ENCODE data around the gene OR8B3. TPM values are rescaled to one million over a fixed set of nuclear protein-coding genes. Genes with fewer than 3 reads are reported as not detected.
A peak's percentile ranks its signal among the peaks of the same experiment; 100 is the strongest.
"Not testable (repeated sequence)": the region's sequence is repeated elsewhere in the genome, so short reads cannot be mapped to it uniquely, and the experiment has no call there.

Gene OR8B3
- total RNA-seq, 1 experiment from 2014 or later = not detected

DNA sequence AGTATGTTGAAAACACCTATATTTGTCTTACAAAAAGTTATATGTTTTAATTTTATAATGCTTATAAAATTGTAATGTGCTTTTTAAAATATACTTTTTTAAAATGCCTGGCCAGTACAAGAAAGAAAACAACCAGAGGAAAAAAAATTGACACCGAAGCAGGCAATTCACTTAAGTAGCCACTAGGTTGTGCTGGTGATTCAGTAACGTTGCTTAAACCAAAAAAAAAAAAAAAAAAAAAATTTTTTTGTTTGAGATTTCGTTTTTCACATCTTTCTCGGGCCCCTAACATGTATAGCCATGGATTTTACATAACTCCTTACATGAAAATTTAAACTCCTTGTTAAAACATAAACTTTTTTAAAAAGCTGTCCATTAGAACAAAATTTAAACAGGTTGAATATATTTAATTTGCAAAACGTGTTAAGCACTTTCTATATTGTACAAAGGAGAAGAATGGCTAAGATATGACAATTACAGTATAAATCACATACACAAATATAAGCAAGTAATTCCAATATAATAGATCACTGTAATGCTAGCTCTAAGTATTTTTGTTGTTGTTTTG is 16.6 kb upstream of the OR8B3 start:
- no peak for ATAC-seq
- TF ChIP-seq EZH2 (IDR thresholded peaks at IDR 0.05; ENCODE audit: low read length, unreplicated experiment) = no peak
- no peak for TF ChIP-seq EZH2phosphoT487 (IDR thresholded peaks at IDR 0.05; ENCODE audit: borderline replicate concordance, low read length)
- TF ChIP-seq, protein P1, sequence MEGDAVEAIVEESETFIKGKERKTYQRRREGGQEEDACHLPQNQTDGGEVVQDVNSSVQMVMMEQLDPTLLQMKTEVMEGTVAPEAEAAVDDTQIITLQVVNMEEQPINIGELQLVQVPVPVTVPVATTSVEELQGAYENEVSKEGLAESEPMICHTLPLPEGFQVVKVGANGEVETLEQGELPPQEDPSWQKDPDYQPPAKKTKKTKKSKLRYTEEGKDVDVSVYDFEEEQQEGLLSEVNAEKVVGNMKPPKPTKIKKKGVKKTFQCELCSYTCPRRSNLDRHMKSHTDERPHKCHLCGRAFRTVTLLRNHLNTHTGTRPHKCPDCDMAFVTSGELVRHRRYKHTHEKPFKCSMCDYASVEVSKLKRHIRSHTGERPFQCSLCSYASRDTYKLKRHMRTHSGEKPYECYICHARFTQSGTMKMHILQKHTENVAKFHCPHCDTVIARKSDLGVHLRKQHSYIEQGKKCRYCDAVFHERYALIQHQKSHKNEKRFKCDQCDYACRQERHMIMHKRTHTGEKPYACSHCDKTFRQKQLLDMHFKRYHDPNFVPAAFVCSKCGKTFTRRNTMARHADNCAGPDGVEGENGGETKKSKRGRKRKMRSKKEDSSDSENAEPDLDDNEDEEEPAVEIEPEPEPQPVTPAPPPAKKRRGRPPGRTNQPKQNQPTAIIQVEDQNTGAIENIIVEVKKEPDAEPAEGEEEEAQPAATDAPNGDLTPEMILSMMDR (conservative IDR thresholded peaks at IDR 0.05; ENCODE audit: low read depth, low read length) = peak; percentile 73
- intact Hi-C loops (cut with micrococcal nuclease) = loop anchor here (1.0 kb wide), 1 partner anchor 171 kb away; no protein-coding TSS in a partner anchor
- H3K9ac ChIP-seq (ENCODE audit: low read length) = no peak overlapping the region
- BruUV-seq (replicated peaks) = no TSS peak
- no peaks in the 10 kb centered on the region for H3K79me2 ChIP-seq (ENCODE audit: low read length)
- H3K4me1 ChIP-seq (ENCODE audit: insufficient read depth, low read length) = no peaks in the 10 kb centered on the region
- 0 out of 2 replicates have a peak, but pooled peaks cover 5% of the 10 kb centered on the region for H4K20me1 ChIP-seq (ENCODE audit: low read length)
- no peaks in the 10 kb centered on the region for H3K9me3 ChIP-seq (ENCODE audit: low read length)
- H3K36me3 ChIP-seq (ENCODE audit: low read depth, low read length) = no peaks in the 10 kb centered on the region
- no peak overlapping the region for H2AFZ ChIP-seq (ENCODE audit: low read length)
- peak overlapping the region; percentile 20; the same call in 1 of the 2 replicates for H3K4me2 ChIP-seq (ENCODE audit: low read length)
- peaks cover 78% of the 10 kb centered on the region for H3K27me3 ChIP-seq (ENCODE audit: low read length)
- H3K9me2 ChIP-seq (replicated peaks; ENCODE audit: low read length) = no peaks in the 10 kb centered on the region
- ChIA-PET POLR2A (ENCODE audit: unreplicated experiment) (no interaction called here), CTCF (interaction anchor here (0.6 to 1.0 kb wide), 2 partner anchors 187 to 190 kb away, joined by 3 read pairs; no protein-coding TSS in a partner anchor)
- no peak overlapping the region for H3K4me3 ChIP-seq (ENCODE audit: low read length)
- peak; percentile 69 for DNase-seq
- no peaks in the 10 kb centered on the region for H3F3A ChIP-seq (ENCODE audit: low read length, unreplicated experiment)
- H3K27ac ChIP-seq (ENCODE audit: low read length) = no peak overlapping the region

DNA sequence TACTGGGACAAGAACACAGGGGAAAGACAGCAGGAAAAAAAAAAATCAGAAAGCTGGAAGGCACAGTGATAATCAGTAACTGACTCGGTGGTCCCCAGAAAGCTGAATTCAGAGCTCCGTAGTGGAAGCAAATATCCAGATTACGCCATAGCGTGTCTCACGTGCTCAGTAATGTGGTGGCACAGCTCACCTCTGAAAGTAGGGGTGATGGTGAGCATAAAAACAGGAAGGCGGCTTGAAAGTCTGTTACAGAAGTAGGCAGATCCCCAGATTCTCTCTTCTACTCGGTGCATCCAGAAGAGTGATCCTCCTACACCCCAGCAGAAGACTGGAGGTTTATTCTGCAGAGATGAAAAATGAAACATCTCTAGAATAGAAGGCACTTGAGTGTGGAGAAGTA is 11.1 kb upstream of the OR8B3 start:
- Histone ChIP-seq H3K4me1 (ENCODE audit: insufficient read depth, low read length) (no peaks in the 10 kb centered on the region), H4K20me1 (ENCODE audit: low read length) (no peaks in the 10 kb centered on the region), H3K79me2 (ENCODE audit: low read length) (no peaks in the 10 kb centered on the region), H3K9me3 (ENCODE audit: low read length) (no peaks in the 10 kb centered on the region), H3K27me3 (ENCODE audit: low read length) (peaks cover 94% of the 10 kb centered on the region), H2AFZ (ENCODE audit: low read length) (no peak overlapping the region), H3K9ac (ENCODE audit: low read length) (no peak overlapping the region), H3K4me2 (ENCODE audit: low read length) (no peak overlapping the region), H3K27ac (ENCODE audit: low read length) (no peak overlapping the region), H3K36me3 (ENCODE audit: low read depth, low read length) (no peaks in the 10 kb centered on the region), H3F3A (ENCODE audit: low read length, unreplicated experiment) (no peaks in the 10 kb centered on the region), H3K4me3 (ENCODE audit: low read length) (no peak overlapping the region), H3K9me2 (replicated peaks; ENCODE audit: low read length) (no peaks in the 10 kb centered on the region)
- ATAC-seq (no peak), DNase-seq (no peak)
- ChIA-PET POLR2A (ENCODE audit: unreplicated experiment) (no interaction called here), CTCF (no interaction called here)
- no peak for TF ChIP-seq EZH2 (IDR thresholded peaks at IDR 0.05; ENCODE audit: low read length, unreplicated experiment)
- no TSS peak for BruUV-seq (replicated peaks)
- intact Hi-C loops (cut with micrococcal nuclease) = no loop called here

DNA sequence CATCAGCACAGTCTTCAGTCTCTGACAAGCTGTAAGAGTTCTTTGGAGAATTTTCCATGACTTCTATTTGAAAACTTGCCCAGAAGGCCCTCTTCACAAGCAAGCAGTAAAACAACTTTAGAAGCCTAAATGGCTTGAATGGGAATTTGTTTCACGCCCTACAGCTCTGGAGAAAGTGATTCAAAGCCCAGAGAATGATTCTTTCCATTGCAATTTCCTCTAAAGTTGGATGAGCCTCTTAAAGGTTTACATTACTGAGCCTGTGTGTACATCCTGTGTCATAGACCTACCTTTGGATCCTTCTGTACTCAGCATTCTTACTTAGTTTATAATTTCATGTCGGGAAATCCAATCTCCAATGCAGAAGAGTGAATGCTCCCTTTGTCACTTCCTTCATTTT is 6.8 kb upstream of the OR8B3 start:
- Histone ChIP-seq H3K4me3 (ENCODE audit: low read length) (no peak overlapping the region), H3K27ac (ENCODE audit: low read length) (no peak overlapping the region), H2AFZ (ENCODE audit: low read length) (no peak overlapping the region), H3K9me2 (replicated peaks; ENCODE audit: low read length) (no peaks in the 10 kb centered on the region), H3F3A (ENCODE audit: low read length, unreplicated experiment) (no peaks in the 10 kb centered on the region), H3K36me3 (ENCODE audit: low read depth, low read length) (no peaks in the 10 kb centered on the region), H3K9ac (ENCODE audit: low read length) (no peak overlapping the region), H3K27me3 (ENCODE audit: low read length) (peaks cover 60% of the 10 kb centered on the region), H3K4me1 (ENCODE audit: insufficient read depth, low read length) (no peaks in the 10 kb centered on the region; the same call in 1 of the 2 replicates), H4K20me1 (ENCODE audit: low read length) (no peaks in the 10 kb centered on the region), H3K79me2 (ENCODE audit: low read length) (no peaks in the 10 kb centered on the region), H3K4me2 (ENCODE audit: low read length) (no peak overlapping the region), H3K9me3 (ENCODE audit: low read length) (no peaks in the 10 kb centered on the region)
- intact Hi-C loops (cut with micrococcal nuclease) = no loop called here
- ATAC-seq = peak; percentile 30
- no peak for DNase-seq
- TF ChIP-seq EZH2phosphoT487 (IDR thresholded peaks at IDR 0.05; ENCODE audit: borderline replicate concordance, low read length) (no peak), EZH2 (IDR thresholded peaks at IDR 0.05; ENCODE audit: low read length, unreplicated experiment) (no peak)
- TF ChIP-seq, protein P1 (conservative IDR thresholded peaks at IDR 0.05; ENCODE audit: low read depth, low read length) = no peak
- CTCF ChIA-PET = no interaction called here
- POLR2A ChIA-PET (ENCODE audit: unreplicated experiment) = no interaction called here
- BruUV-seq (replicated peaks) = no TSS peak

DNA sequence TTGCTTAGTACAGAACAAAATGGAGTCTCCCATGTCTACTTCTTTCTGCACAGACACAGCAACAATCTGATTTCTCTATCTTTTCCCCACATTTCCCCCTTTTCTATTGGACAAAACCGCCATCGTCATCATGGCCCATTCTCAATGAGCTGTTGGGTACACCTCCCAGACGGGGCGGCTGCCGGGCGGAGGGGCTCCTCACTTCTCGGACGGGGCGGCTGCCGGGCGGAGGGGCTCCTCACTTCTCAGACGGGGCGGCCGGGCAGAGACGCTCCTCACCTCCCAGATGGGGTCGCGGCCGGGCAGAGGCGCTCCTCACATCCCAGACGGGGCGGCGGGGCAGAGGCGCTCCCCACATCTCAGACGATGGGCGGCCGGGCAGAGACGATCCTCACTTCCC is 4.4 kb upstream of the OR8B3 start:
- H3K9me3 ChIP-seq (ENCODE audit: low read length); H4K20me1 ChIP-seq (ENCODE audit: low read length); H2AFZ ChIP-seq (ENCODE audit: low read length); H3K4me3 ChIP-seq (ENCODE audit: low read length); BruUV-seq (replicated peaks); DNase-seq; H3K36me3 ChIP-seq (ENCODE audit: low read depth, low read length); H3K79me2 ChIP-seq (ENCODE audit: low read length); H3K4me2 ChIP-seq (ENCODE audit: low read length); ATAC-seq; intact Hi-C loops (cut with micrococcal nuclease); H3K27ac ChIP-seq (ENCODE audit: low read length); H3K9me2 ChIP-seq (replicated peaks; ENCODE audit: low read length); H3K4me1 ChIP-seq (ENCODE audit: insufficient read depth, low read length); CTCF ChIA-PET; POLR2A ChIA-PET (ENCODE audit: unreplicated experiment); H3F3A ChIP-seq (ENCODE audit: low read length, unreplicated experiment); H3K9ac ChIP-seq (ENCODE audit: low read length): not testable (repeated sequence)
- H3K27me3 ChIP-seq (ENCODE audit: low read length) = peaks cover 36% of the 10 kb centered on the region

All from PC-3 (cell line).